ENCODE measurements around the gene ATP2B3.

ATP2B3 gene

DNA sequence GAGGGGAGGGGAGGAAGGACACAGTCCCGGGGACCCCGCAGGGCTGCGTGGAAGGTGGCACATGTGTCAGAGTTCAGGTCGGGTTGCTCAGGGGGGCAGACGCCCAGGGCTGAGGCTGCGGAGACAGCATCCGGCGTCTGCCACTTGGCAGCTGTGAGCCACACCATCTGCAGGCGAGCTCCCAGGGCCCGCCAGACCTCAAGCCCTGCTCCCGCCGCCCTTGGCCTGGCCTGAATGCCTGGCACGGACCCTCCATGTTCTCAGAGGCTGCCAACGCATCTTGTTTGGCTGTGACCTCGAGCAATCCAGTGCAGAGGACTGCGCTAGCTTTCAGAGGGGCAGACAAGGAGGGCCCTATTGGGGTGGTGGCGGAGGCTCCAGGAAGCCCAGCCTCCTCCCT, 17.6 kb upstream of the ATP2B3 start:
- TF ChIP-seq, protein P1, sequence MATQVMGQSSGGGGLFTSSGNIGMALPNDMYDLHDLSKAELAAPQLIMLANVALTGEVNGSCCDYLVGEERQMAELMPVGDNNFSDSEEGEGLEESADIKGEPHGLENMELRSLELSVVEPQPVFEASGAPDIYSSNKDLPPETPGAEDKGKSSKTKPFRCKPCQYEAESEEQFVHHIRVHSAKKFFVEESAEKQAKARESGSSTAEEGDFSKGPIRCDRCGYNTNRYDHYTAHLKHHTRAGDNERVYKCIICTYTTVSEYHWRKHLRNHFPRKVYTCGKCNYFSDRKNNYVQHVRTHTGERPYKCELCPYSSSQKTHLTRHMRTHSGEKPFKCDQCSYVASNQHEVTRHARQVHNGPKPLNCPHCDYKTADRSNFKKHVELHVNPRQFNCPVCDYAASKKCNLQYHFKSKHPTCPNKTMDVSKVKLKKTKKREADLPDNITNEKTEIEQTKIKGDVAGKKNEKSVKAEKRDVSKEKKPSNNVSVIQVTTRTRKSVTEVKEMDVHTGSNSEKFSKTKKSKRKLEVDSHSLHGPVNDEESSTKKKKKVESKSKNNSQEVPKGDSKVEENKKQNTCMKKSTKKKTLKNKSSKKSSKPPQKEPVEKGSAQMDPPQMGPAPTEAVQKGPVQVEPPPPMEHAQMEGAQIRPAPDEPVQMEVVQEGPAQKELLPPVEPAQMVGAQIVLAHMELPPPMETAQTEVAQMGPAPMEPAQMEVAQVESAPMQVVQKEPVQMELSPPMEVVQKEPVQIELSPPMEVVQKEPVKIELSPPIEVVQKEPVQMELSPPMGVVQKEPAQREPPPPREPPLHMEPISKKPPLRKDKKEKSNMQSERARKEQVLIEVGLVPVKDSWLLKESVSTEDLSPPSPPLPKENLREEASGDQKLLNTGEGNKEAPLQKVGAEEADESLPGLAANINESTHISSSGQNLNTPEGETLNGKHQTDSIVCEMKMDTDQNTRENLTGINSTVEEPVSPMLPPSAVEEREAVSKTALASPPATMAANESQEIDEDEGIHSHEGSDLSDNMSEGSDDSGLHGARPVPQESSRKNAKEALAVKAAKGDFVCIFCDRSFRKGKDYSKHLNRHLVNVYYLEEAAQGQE (IDR thresholded peaks at IDR 0.05; ENCODE audit: insufficient read depth in 1 of 2, low read depth in 2 of 2, low read length in 2 of 2), result no peak
- TF ChIP-seq TAF1 (IDR thresholded peaks at IDR 0.05; ENCODE audit: borderline replicate concordance, insufficient read depth, low read length), result no peak
- TF ChIP-seq SIN3A (IDR thresholded peaks at IDR 0.05; ENCODE audit: borderline replicate concordance, insufficient read depth, low read length), result no peak
- TF ChIP-seq FOXP2 (optimal IDR thresholded peaks at IDR 0.05; ENCODE audit: borderline replicate concordance, extremely low read depth, extremely low read length, insufficient read depth), result no peak
- no peak for TF ChIP-seq POLR2AphosphoS5 (IDR thresholded peaks at IDR 0.05; ENCODE audit: low read depth, low read length)

DNA sequence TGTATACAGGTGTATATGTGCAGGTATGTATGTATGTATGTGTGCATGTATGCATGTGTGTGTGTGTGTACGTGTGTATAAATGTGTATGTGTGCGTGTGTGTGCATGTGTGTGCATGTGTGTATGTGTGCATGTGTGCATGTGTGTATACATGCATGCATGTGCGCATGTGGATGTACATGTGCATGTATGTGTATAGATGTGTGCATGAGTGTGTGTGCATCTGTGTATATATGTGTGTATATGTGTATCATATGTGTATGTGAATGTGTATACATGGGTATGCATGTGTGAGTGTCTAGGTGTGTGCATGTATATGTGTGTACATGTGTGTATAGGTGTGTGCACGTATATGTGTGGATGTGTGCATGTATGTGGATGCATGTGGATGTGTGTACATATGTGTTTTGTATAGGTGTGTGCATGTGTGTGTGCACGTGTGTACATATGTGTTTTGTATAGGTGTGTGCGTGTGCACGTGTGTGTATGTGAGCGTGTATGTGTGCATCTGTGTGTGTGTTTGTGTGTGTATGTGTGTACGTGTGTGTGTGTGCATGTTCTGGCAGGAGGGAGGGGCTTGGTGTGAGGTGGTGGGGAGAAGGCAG, 16.7 kb upstream of the ATP2B3 start:
- TF ChIP-seq TAF1 (IDR thresholded peaks at IDR 0.05; ENCODE audit: borderline replicate concordance, insufficient read depth, low read length) (no peak), SIN3A (IDR thresholded peaks at IDR 0.05; ENCODE audit: borderline replicate concordance, insufficient read depth, low read length) (no peak)
- TF ChIP-seq, protein P1 (IDR thresholded peaks at IDR 0.05; ENCODE audit: insufficient read depth in 1 of 2, low read depth in 2 of 2, low read length in 2 of 2), result no peak

DNA sequence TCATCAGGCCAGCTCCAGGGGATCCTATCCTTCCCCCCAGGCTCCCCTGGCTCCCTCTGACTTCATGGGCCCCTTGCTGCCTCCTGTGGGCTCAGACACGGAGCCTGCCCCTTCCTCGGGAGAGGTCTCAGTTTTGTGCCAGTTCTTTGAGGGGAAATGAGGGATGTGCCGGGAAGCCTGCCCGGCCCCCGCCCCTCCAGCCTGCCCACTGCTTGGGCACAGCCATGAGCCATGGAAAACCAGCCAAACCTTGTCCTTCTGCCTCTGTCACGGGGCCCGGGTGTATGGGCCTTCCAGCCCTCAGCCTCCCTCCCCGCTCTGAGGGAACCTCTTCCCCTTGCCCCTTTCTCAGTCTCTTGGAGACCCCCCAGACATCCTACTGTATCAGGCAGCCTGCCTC, 15.9 kb upstream of the ATP2B3 start:
- TF ChIP-seq, protein P1 (IDR thresholded peaks at IDR 0.05; ENCODE audit: insufficient read depth in 1 of 2, low read depth in 2 of 2, low read length in 2 of 2), result no peak
- TF ChIP-seq POLR2AphosphoS5 (IDR thresholded peaks at IDR 0.05; ENCODE audit: low read depth, low read length) (no peak), TAF1 (IDR thresholded peaks at IDR 0.05; ENCODE audit: borderline replicate concordance, insufficient read depth, low read length) (no peak), FOXP2 (optimal IDR thresholded peaks at IDR 0.05; ENCODE audit: borderline replicate concordance, extremely low read depth, extremely low read length, insufficient read depth) (no peak), SIN3A (IDR thresholded peaks at IDR 0.05; ENCODE audit: borderline replicate concordance, insufficient read depth, low read length) (no peak)

DNA sequence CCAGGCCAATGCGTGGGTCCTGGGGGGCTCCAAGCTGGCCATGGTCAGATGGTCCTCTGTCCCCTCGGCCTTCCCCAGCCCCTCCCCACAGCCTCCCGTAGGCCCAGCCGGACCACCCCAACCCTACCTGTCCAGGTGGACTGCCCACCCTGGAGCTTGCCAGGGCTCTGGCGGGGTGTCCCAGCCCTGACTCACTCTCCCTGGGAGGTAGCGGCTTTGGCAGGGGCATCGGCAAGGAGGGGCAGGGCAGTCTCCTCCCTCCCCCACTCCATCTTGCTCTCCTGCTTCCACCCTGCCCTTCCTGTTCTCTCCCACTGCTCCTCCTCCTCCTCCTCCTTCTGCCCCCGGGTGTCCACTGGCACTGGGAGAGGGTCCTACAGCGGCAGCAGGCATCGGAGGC, 15.3 kb upstream of the ATP2B3 start:
- TF ChIP-seq SIN3A (IDR thresholded peaks at IDR 0.05; ENCODE audit: borderline replicate concordance, insufficient read depth, low read length) (no peak), TAF1 (IDR thresholded peaks at IDR 0.05; ENCODE audit: borderline replicate concordance, insufficient read depth, low read length) (no peak), FOXP2 (optimal IDR thresholded peaks at IDR 0.05; ENCODE audit: borderline replicate concordance, extremely low read depth, extremely low read length, insufficient read depth) (no peak), POLR2AphosphoS5 (IDR thresholded peaks at IDR 0.05; ENCODE audit: low read depth, low read length) (no peak)
- TF ChIP-seq, protein P1 (IDR thresholded peaks at IDR 0.05; ENCODE audit: insufficient read depth in 1 of 2, low read depth in 2 of 2, low read length in 2 of 2), result no peak

DNA sequence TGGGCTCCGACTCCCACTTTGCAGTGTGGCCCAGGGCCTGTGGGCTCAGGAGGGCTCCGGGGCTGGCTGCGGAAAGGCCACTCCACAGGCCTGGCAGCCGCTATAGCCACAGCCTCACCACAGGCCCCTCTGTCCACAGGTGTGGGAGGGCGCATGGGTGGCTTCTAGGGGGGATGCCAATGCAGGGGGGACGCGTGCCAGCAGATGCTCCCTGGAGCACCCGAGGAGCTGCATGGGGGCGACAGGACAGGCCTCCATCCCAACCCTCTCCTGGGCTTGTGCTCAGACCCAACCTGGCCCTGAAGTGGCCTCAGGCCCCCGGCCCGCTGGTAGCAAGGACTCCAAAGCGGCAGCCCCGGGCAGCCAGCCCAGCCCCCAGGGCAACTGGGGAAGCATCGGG, 14.6 kb upstream of the ATP2B3 start:
- TF ChIP-seq TAF1 (IDR thresholded peaks at IDR 0.05; ENCODE audit: borderline replicate concordance, insufficient read depth, low read length), result no peak

All from PFSK-1 (cell line).